K562 (cell line): ENCODE data around the gene HEXD. TPM values are rescaled to one million over a fixed set of nuclear protein-coding genes. Genes with fewer than 3 reads are reported as not detected.

ENCODE experiments used
- CHCHD3 ChIP-seq: fragments of 250-450 bp; sonication (Bioruptor Pico); IDR thresholded peaks from 2 replicates; pipeline ENCODE4 v2.1.2; 2022; ENCODE audit warnings: mild to moderate bottlenecking
- DPF2 ChIP-seq: fragments of 450-650 bp; IDR thresholded peaks from 2 replicates; pipeline ENCODE4 v1.6.1; 2016
- FOXA3 ChIP-seq, 2 experiments: fragments of 450-650 bp in 1 of 2; sonication (generic) in 1 of 2; formaldehyde crosslinking; IDR thresholded peaks in 1 of 2; conservative IDR thresholded peaks in 1 of 2; 2 replicates each; pipeline versions ENCODE4 v1.4.0 to v1.8.0; 2020 to 2022; ENCODE audit warnings: mild to moderate bottlenecking in 2 of 2, missing genetic modification reagents in 1 of 2
- FOXM1 ChIP-seq, 2 experiments: fragments of 450-650 bp in 1 of 2; sonication (generic) in 1 of 2; formaldehyde crosslinking in 1 of 2; IDR thresholded peaks; 2 replicates each; pipeline versions ENCODE4 v1.6.1 to v1.9.0; 2017 to 2022; ENCODE audit warnings: low read depth in 2 of 2, mild to moderate bottlenecking in 2 of 2, missing genetic modification reagents in 1 of 2, moderate library complexity in 1 of 2
- HMGN3 ChIP-seq: IDR thresholded peaks from 2 replicates; pipeline ENCODE4 v1.6.1; 2011; ENCODE audit warnings: borderline replicate concordance, low read depth, mild to moderate bottlenecking, mixed read lengths, low read length; ENCODE audit not compliant: insufficient read length; ENCODE audit errors: extremely low read depth
- HNRNPK ChIP-seq: fragments of 200-400 bp; formaldehyde crosslinking; IDR thresholded peaks from one replicate; pipeline ENCODE4 v1.6.1; 2018; ENCODE audit warnings: mild to moderate bottlenecking, low read depth, low read length; ENCODE audit not compliant: poor library complexity, severe bottlenecking
- KLF13 ChIP-seq: fragments of 450-650 bp; IDR thresholded peaks from 2 replicates; pipeline ENCODE4 v1.6.1; 2016; ENCODE audit warnings: missing genetic modification characterization, low read depth, mild to moderate bottlenecking, missing compliant biosample characterization, moderate library complexity, borderline replicate concordance
- MEIS2 ChIP-seq: fragments of 450-650 bp; IDR thresholded peaks from 2 replicates; pipeline ENCODE4 v1.6.1; 2014; ENCODE audit warnings: mild to moderate bottlenecking; ENCODE audit not compliant: partially characterized antibody
- MXD1 ChIP-seq: fragments of 250-450 bp; sonication (Bioruptor Pico); IDR thresholded peaks from 2 replicates; pipeline ENCODE4 v1.8.0; 2021; ENCODE audit warnings: borderline replicate concordance, mild to moderate bottlenecking, moderate library complexity; ENCODE audit not compliant: poor library complexity, severe bottlenecking
- NFE2 ChIP-seq: IDR thresholded peaks from 2 replicates; pipeline ENCODE4 v1.6.1; 2014; ENCODE audit warnings: antibody characterized with exemption, low read depth
- PKNOX1 ChIP-seq: fragments of 450-650 bp; IDR thresholded peaks from 2 replicates; pipeline ENCODE4 v1.6.1; 2016
- RB1 ChIP-seq: fragments of 450-650 bp; IDR thresholded peaks from 2 replicates; pipeline ENCODE4 v1.6.1; 2017; ENCODE audit warnings: low read depth, mild to moderate bottlenecking
- RBM39 ChIP-seq: fragments of 200-400 bp; formaldehyde crosslinking; optimal IDR thresholded peaks from 2 replicates; pipeline ENCODE3; 2018; ENCODE audit warnings: low read depth, low read length
- TAF1 ChIP-seq: IDR thresholded peaks from 2 replicates; pipeline ENCODE4 v1.6.1; 2011; ENCODE audit warnings: mild to moderate bottlenecking, low read length, moderate library complexity; ENCODE audit not compliant: insufficient read depth, control insufficient read depth, severe bottlenecking; ENCODE audit errors: extremely low read depth
- TFAP4 ChIP-seq: sonication (generic); formaldehyde crosslinking; IDR thresholded peaks from 2 replicates; pipeline ENCODE4 v1.8.0; 2022; ENCODE audit warnings: missing genetic modification reagents, mild to moderate bottlenecking, moderate library complexity, borderline replicate concordance
- TOE1 ChIP-seq, 2 experiments: fragments of 450-650 bp in 1 of 2; sonication (generic) in 1 of 2; formaldehyde crosslinking in 1 of 2; IDR thresholded peaks; 2 replicates each; pipeline versions ENCODE4 v1.7.1 to v1.8.0; 2016 to 2022; ENCODE audit warnings: borderline replicate concordance in 2 of 2, mild to moderate bottlenecking in 2 of 2, antibody characterized with exemption in 1 of 2, inconsistent platforms in 1 of 2, low read depth in 1 of 2, missing genetic modification reagents in 1 of 2, moderate library complexity in 1 of 2
- VEZF1 ChIP-seq: fragments of 200-800 bp; sonication (Bioruptor generic); IDR thresholded peaks from 2 replicates; pipeline ENCODE4 v1.6.1; 2017; ENCODE audit warnings: missing genetic modification characterization, missing compliant biosample characterization
- ZC3H11A ChIP-seq: IDR thresholded peaks from 2 replicates; pipeline ENCODE4 v1.6.1; 2012; ENCODE audit warnings: low read depth, low read length, improper control_type of control experiment
- ZNF511 ChIP-seq: sonication (generic); formaldehyde crosslinking; IDR thresholded peaks from 2 replicates; pipeline ENCODE4 v1.8.0; 2022; ENCODE audit warnings: mild to moderate bottlenecking, missing genetic modification reagents
- polyA plus RNA-seq, 8 experiments: library from polyadenylated mRNA; depleted of rRNA in 4 of 8; stranded (reverse) in 5 of 8; unstranded in 3 of 8; fragments of >200 nt; fragmentation: Nextera tagmentation in 2 of 8; fragmentation: Illumina TruSeq in 1 of 8; extraction: Ambion mirVana in 2 of 8; extraction: Trizol in 1 of 8; gene quantifications; 2 replicates each; pipeline versions ENCODE4 v1.2.1 to v1.2.3, GENCODE V29; 2011 to 2014; ENCODE audit warnings: inconsistent platforms in 1 of 8, missing spikeins in 1 of 8
- total RNA-seq, 7 experiments: library from RNA; depleted of rRNA in 6 of 7; stranded (reverse); fragments of >200 nt in 6 of 7; fragmentation: Illumina TruSeq in 2 of 7; extraction: Trizol in 2 of 7; gene quantifications; 2 replicates each; pipeline versions ENCODE4 v1.2.1 to v1.2.3, GENCODE V29; 2011 to 2021; ENCODE audit warnings: low replicate concordance in 1 of 7

HEXD gene
- total and polyA plus RNA-seq, 9 of the 15 experiments (the other 6 are each of a cell fraction or from before 2014, with no cell fraction given): 1.0 to 25.3 (median 10.0) TPM

GRCh38 chr17:82458179-82458884 is 40.2 kb downstream of the HEXD start, which contains the start of gene NARF (continued):
- TF ChIP-seq KLF13: no peak
- no peak for TF ChIP-seq NFE2
- peak; percentile 81 for TF ChIP-seq TAF1
- peak; percentile 86; the same call in 1 of the 2 replicates for TF ChIP-seq ZNF511 (CRISPR knock-in tag)
- peak; percentile 73; the same call in 1 of the 2 replicates for TF ChIP-seq TOE1 (IDR thresholded peaks at IDR 0.05; ENCODE audit: borderline replicate concordance)
- no peak for TF ChIP-seq TOE1 (CRISPR knock-in tag; IDR thresholded peaks at IDR 0.05; ENCODE audit: borderline replicate concordance, low read depth)
- TF ChIP-seq ZC3H11A: 0 out of 2 replicates have a peak, but pooled peaks have one; percentile 19
- 0 out of 2 replicates have a peak, but pooled peaks have one; percentile 28 for TF ChIP-seq CHCHD3 (CRISPR knock-in tag)
- TF ChIP-seq DPF2: no peak
- no peak for TF ChIP-seq FOXM1 (IDR thresholded peaks at IDR 0.05; ENCODE audit: low read depth)
- TF ChIP-seq FOXM1 (CRISPR knock-in tag; IDR thresholded peaks at IDR 0.05; ENCODE audit: low read depth): peak; percentile 97
- TF ChIP-seq MXD1 (CRISPR knock-in tag): peak; percentile 7
- peak; percentile 94 for TF ChIP-seq MEIS2
- TF ChIP-seq RB1: peak; percentile 92
- TF ChIP-seq PKNOX1: no peak
- TF ChIP-seq FOXA3 (CRISPR knock-in tag; conservative IDR thresholded peaks at IDR 0.05 in 1 of 2, IDR thresholded peaks at IDR 0.05 in 1 of 2): 0 out of 4 replicates have a peak, but pooled peaks of 1 of the 2 experiments have one; percentile 14
- TF ChIP-seq TFAP4 (CRISPR knock-in tag): peak; percentile 66
- TF ChIP-seq RBM39: no peak
- peak; percentile 13 for TF ChIP-seq HNRNPK
- TF ChIP-seq HMGN3: peak; percentile 69
- TF ChIP-seq VEZF1 (CRISPR knock-in tag): peak; percentile 87
